HepG2 (cell line): ENCODE results near the gene CA11. TPM values are rescaled to one million over a fixed set of nuclear protein-coding genes. Genes with fewer than 3 reads are reported as not detected.
A peak's percentile ranks its signal among the peaks of the same experiment; 100 is the strongest.

Source experiments
- ADNP ChIP-seq: sonication (generic); formaldehyde crosslinking; IDR thresholded peaks from 2 replicates; pipeline ENCODE4 v1.4.0; 2020; ENCODE audit warnings: missing genetic modification reagents
- ETS1 ChIP-seq: sonication (generic); formaldehyde crosslinking; IDR thresholded peaks from 2 replicates; pipeline ENCODE4 v1.4.0; 2020; ENCODE audit warnings: missing genetic modification reagents
- FOXJ3 ChIP-seq: sonication (generic); formaldehyde crosslinking; IDR thresholded peaks from 2 replicates; pipeline ENCODE4 v1.4.0; 2020; ENCODE audit warnings: missing genetic modification reagents, mild to moderate bottlenecking, borderline replicate concordance
- FOXO1 ChIP-seq: sonication (generic); formaldehyde crosslinking; IDR thresholded peaks from 2 replicates; pipeline ENCODE4 v1.4.0; 2020; ENCODE audit warnings: missing genetic modification reagents
- GABPB1 ChIP-seq: IDR thresholded peaks from 2 replicates; pipeline ENCODE4 v1.6.1; 2016; ENCODE audit warnings: mild to moderate bottlenecking, missing genetic modification reagents, moderate library complexity, missing compliant biosample characterization
- KLF13 ChIP-seq: sonication (generic); formaldehyde crosslinking; IDR thresholded peaks from 2 replicates; pipeline ENCODE4 v1.4.0; 2020; ENCODE audit warnings: mild to moderate bottlenecking, missing genetic modification reagents
- KMT2B ChIP-seq: IDR thresholded peaks from 2 replicates; pipeline ENCODE4 v1.6.1; 2016; ENCODE audit warnings: missing genetic modification reagents, missing compliant biosample characterization
- LBX2 ChIP-seq: sonication (generic); formaldehyde crosslinking; IDR thresholded peaks from 2 replicates; pipeline ENCODE4 v1.5.0; 2020; ENCODE audit warnings: missing genetic modification reagents, mild to moderate bottlenecking, borderline replicate concordance
- NFYC ChIP-seq: IDR thresholded peaks from 2 replicates; pipeline ENCODE4 v1.6.1; 2016; ENCODE audit warnings: missing genetic modification reagents, missing compliant biosample characterization
- PBX2 ChIP-seq: IDR thresholded peaks from 2 replicates; pipeline ENCODE4 v1.6.1; 2016; ENCODE audit warnings: control low read depth
- RBM39 ChIP-seq: fragments of 200-400 bp; formaldehyde crosslinking; IDR thresholded peaks from one replicate; pipeline ENCODE4 v1.6.1; 2018; ENCODE audit warnings: antibody characterized with exemption, mild to moderate bottlenecking, low read depth, low read length; ENCODE audit not compliant: poor library complexity, severe bottlenecking
- RNF219 ChIP-seq: sonication (generic); formaldehyde crosslinking; IDR thresholded peaks from 2 replicates; pipeline ENCODE4 v1.5.0; 2020; ENCODE audit warnings: mild to moderate bottlenecking, missing genetic modification reagents
- SOX6 ChIP-seq, 2 experiments: fragments of 450-650 bp in 1 of 2; sonication (generic) in 1 of 2; formaldehyde crosslinking in 1 of 2; IDR thresholded peaks; 2 replicates each; pipeline versions ENCODE4 v1.4.0 to v1.6.1; 2017 to 2020; ENCODE audit warnings: antibody characterized with exemption in 1 of 2, mild to moderate bottlenecking in 1 of 2, missing genetic modification reagents in 1 of 2
- TGIF2 ChIP-seq: IDR thresholded peaks from 2 replicates; pipeline ENCODE4 v1.6.1; 2016; ENCODE audit warnings: control low read depth, missing compliant biosample characterization
- THAP9 ChIP-seq: sonication (generic); formaldehyde crosslinking; IDR thresholded peaks from 2 replicates; pipeline ENCODE4; 2020; ENCODE audit warnings: missing genetic modification reagents, mild to moderate bottlenecking, borderline replicate concordance
- ZBTB38 ChIP-seq: sonication (generic); formaldehyde crosslinking; IDR thresholded peaks from 2 replicates; pipeline ENCODE4 v1.5.1; 2020; ENCODE audit warnings: mild to moderate bottlenecking, missing genetic modification reagents
- ZFP36L1 ChIP-seq: sonication (generic); formaldehyde crosslinking; IDR thresholded peaks from 2 replicates; pipeline ENCODE4 v1.8.0; 2022; ENCODE audit warnings: mild to moderate bottlenecking, missing genetic modification reagents, moderate library complexity
- ZNF496 ChIP-seq: sonication (generic); formaldehyde crosslinking; IDR thresholded peaks from 2 replicates; pipeline ENCODE4 v1.8.1; 2023; ENCODE audit warnings: mild to moderate bottlenecking, moderate library complexity, missing genetic modification reagents; ENCODE audit not compliant: insufficient replicate concordance
- ZNF660 ChIP-seq: sonication (generic); formaldehyde crosslinking; IDR thresholded peaks from 2 replicates; pipeline ENCODE4 v1.5.1; 2020; ENCODE audit warnings: mild to moderate bottlenecking, low read depth, missing genetic modification reagents, borderline replicate concordance
- ZNF691 ChIP-seq: sonication (generic); formaldehyde crosslinking; IDR thresholded peaks from 2 replicates; pipeline ENCODE4 v1.4.0; 2020; ENCODE audit warnings: missing genetic modification reagents, low read depth, mild to moderate bottlenecking, borderline replicate concordance
- polyA plus RNA-seq, 8 experiments: library from polyadenylated mRNA; depleted of rRNA in 3 of 8; stranded (reverse) in 7 of 8; unstranded in 1 of 8; fragments of >200 nt; fragmentation: Illumina TruSeq in 4 of 8; extraction: Trizol in 4 of 8; gene quantifications; 2 replicates each; pipeline versions ENCODE4 v1.2.1 to v1.2.3, GENCODE V29; 2011 to 2016; ENCODE audit warnings: low read depth in 4 of 8, missing spikeins in 1 of 8, mixed read lengths in 1 of 8; ENCODE audit not compliant: insufficient read depth in 1 of 8
- total RNA-seq, 5 experiments: library from RNA; depleted of rRNA; stranded (reverse); fragments of >200 nt; fragmentation: Illumina TruSeq; extraction: Trizol; gene quantifications; 2 replicates each; pipeline ENCODE4 v1.2.3, GENCODE V29; 2016; ENCODE audit warnings: low read depth in 1 of 5

Gene CA11
- total and polyA plus RNA-seq, 2 of the 13 experiments (the other 11 are each of a cell fraction or from before 2014, with no cell fraction given) = 0.41 to 0.58 TPM

- TF ChIP-seq ZNF691 (peak; percentile 68), PBX2 (CRISPR knock-in tag) (no peak), NFYC (CRISPR knock-in tag) (peak; percentile 92), LBX2 (peak; percentile 88; the same call in 1 of the 2 replicates), ZNF660 (CRISPR knock-in tag) (no peak), ETS1 (CRISPR knock-in tag) (no peak), GABPB1 (peak; percentile 71; the same call in 1 of the 2 replicates), THAP9 (CRISPR knock-in tag) (peak; percentile 90; the same call in 1 of the 2 replicates), ZNF496 (CRISPR knock-in tag) (no peak), FOXJ3 (no peak), FOXO1 (CRISPR knock-in tag) (no peak), SOX6 (IDR thresholded peaks at IDR 0.05) (no peak), SOX6 (CRISPR knock-in tag; IDR thresholded peaks at IDR 0.05) (peak; percentile 39; the same call in 1 of the 2 replicates), ZFP36L1 (peak; percentile 92; the same call in 1 of the 2 replicates), TGIF2 (CRISPR knock-in tag) (peak; percentile 82), RNF219 (no peak), ADNP (CRISPR knock-in tag) (no peak), KLF13 (no peak; the same call in 1 of the 2 replicates), KMT2B (peak; percentile 69; the same call in 1 of the 2 replicates), RBM39 (no peak), ZBTB38 (0 out of 2 replicates have a peak, but pooled peaks have one; percentile 32)
These were observed 8.5 kb downstream of the CA11 start (continued) for GRCh38 chr19:48637449-48637947.
